Kidney (tissue), 14 donors: ENCODE data around the gene HES1. TPM values are rescaled to one million over a fixed set of nuclear protein-coding genes. Genes with fewer than 3 reads are reported as not detected.

Source experiments
- DNase-seq, 5 donors: peaks; one replicate each; pipeline ENCODE4 v3.0.0-alpha.2; 2013 to 2020
- FAIRE-seq: peaks from 2 replicates; lab custom pipeline; 2012; peaks lifted over from hg19 to GRCh38; lab: Jason Lieb, UNC
- H3K27ac ChIP-seq, 2 donors: one replicate each; pipeline ENCODE4 v1.7.0; 2013; ENCODE audit warnings: low read depth in 2 of 2, low read length in 2 of 2, inconsistent platforms in 1 of 2
- H3K27me3 ChIP-seq: one replicate; pipeline ENCODE4 v1.7.1; 2013; ENCODE audit warnings: low read length, inconsistent platforms; ENCODE audit not compliant: control insufficient read depth, insufficient read depth
- H3K36me3 ChIP-seq, 3 donors: one replicate each; pipeline versions ENCODE4 v1.7.0 to v1.7.1; 2013; ENCODE audit warnings: low read length in 3 of 3, control low read depth in 1 of 3, inconsistent platforms in 1 of 3; ENCODE audit not compliant: insufficient read depth in 3 of 3, control insufficient read depth in 2 of 3
- H3K4me1 ChIP-seq, 3 donors: one replicate each; pipeline versions ENCODE4 v1.7.0 to v1.7.1; 2013; ENCODE audit warnings: low read length in 3 of 3, inconsistent platforms in 1 of 3, low read depth in 1 of 3; ENCODE audit not compliant: control insufficient read depth in 2 of 3, insufficient read depth in 2 of 3
- H3K4me3 ChIP-seq, 3 donors: one replicate each; pipeline versions ENCODE4 v1.7.0 to v1.8.1; 2013; ENCODE audit warnings: low read length in 3 of 3, control low read depth in 1 of 3, inconsistent platforms in 1 of 3
- H3K9ac ChIP-seq, 3 donors: one replicate each; pipeline versions ENCODE4 v1.7.0 to v1.7.1; 2013; ENCODE audit warnings: low read length in 3 of 3, control low read depth in 1 of 3, inconsistent platforms in 1 of 3
- H3K9me3 ChIP-seq, 3 donors: one replicate each; pipeline versions ENCODE4 v1.7.0 to v1.7.1; 2013; ENCODE audit warnings: low read length in 3 of 3, control low read depth in 1 of 3, inconsistent platforms in 1 of 3; ENCODE audit not compliant: control insufficient read depth in 2 of 3, insufficient read depth in 1 of 3
- CTCF ChIP-seq: IDR thresholded peaks from 3 replicates; pipeline ENCODE4 v1.5.1; 2012; ENCODE audit warnings: mild to moderate bottlenecking, moderate library complexity, borderline replicate concordance; ENCODE audit not compliant: insufficient read depth; ENCODE audit errors: extremely low read depth
- intact Hi-C: fragments of 100-400 bp; cut with DNase I; formaldehyde crosslinking; loops from one replicate; pipeline ENCODE4 v1.11.1; 2022
- polyA plus RNA-seq: library from polyadenylated mRNA; stranded (reverse); fragments of 350-450 nt; fragmentation: Illumina TruSeq; extraction: RNeasy Lipid Tissue Mini Kit (QIAGEN cat#74804); gene quantifications from one replicate; pipeline ENCODE4 v1.2.3, GENCODE V29; 2014; ENCODE audit warnings: low read depth, low replicate concordance; ENCODE audit not compliant: insufficient read depth
- total RNA-seq: library from RNA; stranded (reverse); fragmentation: NEBNext Ultra II Directional; extraction: Animal tissue kit (Norgen Biotek cat#: 25700); gene quantifications from one replicate; pipeline ENCODE4 v1.2.1, GENCODE V29; 2021
- donor health status: control.
- donor health status: control.
- donor health status: control.
- donor health status: control.
- donor health status: control.
- donor health status: DM: yes; HTN: yes; CAD: no.
- donor health status: Normal renal cell carcinoma (clear cell type).

The HES1 gene
- total and polyA plus RNA-seq, 2 donors from 2014 or later = 44.3 to 77.4 TPM

- TF ChIP-seq CTCF = no peak
- no peak for DNase-seq
- intact Hi-C loops = no loop called here
- no peaks in the 10 kb centered on the region for H3K36me3 ChIP-seq
- H3K9me3 ChIP-seq = no peaks in the 10 kb centered on the region
- no peak for FAIRE-seq
- no peak overlapping the region for H3K27ac ChIP-seq
- peaks cover 0 to 8% (median 6%) of the 10 kb centered on the region in 3 donors for H3K4me1 ChIP-seq
- no peak overlapping the region for H3K9ac ChIP-seq
- H3K4me3 ChIP-seq = no peak overlapping the region
- no peaks in the 10 kb centered on the region for H3K27me3 ChIP-seq
Measured at GRCh38 chr3:194120789-194121770, 14.9 kb upstream of the HES1 start.

- no peak for DNase-seq
- intact Hi-C loops = no loop called here
Measured at GRCh38 chr3:194121891-194122631, 13.9 kb upstream of the HES1 start.

GRCh38 chr3:194123726-194124125, 12.2 kb upstream of the HES1 start:
- no peak overlapping the region for H3K9ac ChIP-seq
- intact Hi-C loops = no loop called here
- H3K4me3 ChIP-seq = no peak overlapping the region
- no peak overlapping the region for H3K27ac ChIP-seq
- no peaks in the 10 kb centered on the region for H3K9me3 ChIP-seq
- no peak for FAIRE-seq
- no peaks in the 10 kb centered on the region for H3K36me3 ChIP-seq
- no peak for TF ChIP-seq CTCF
- no peaks in the 10 kb centered on the region for H3K27me3 ChIP-seq
- peaks cover 0 to 3% (median 0%) of the 10 kb centered on the region in 3 donors for H3K4me1 ChIP-seq
- no peak for DNase-seq

More at GRCh38 chr3:194121891-194122631, 13.9 kb upstream of the HES1 start:
- TF ChIP-seq CTCF = no peak
- FAIRE-seq = no peak
- no peak overlapping the region for H3K27ac ChIP-seq
- no peak overlapping the region for H3K4me3 ChIP-seq
- no peaks in the 10 kb centered on the region for H3K9me3 ChIP-seq
- no peak overlapping the region for H3K9ac ChIP-seq
- H3K36me3 ChIP-seq = no peaks in the 10 kb centered on the region
- no peaks in the 10 kb centered on the region for H3K27me3 ChIP-seq
- H3K4me1 ChIP-seq = peaks cover 0 to 8% (median 6%) of the 10 kb centered on the region in 3 donors
